ENCODE data around the gene TRIM26.
"Not testable (repeated sequence)": the region's sequence is repeated elsewhere in the genome, so short reads cannot be mapped to it uniquely, and the experiment has no call there.

The TRIM26 gene

DNA sequence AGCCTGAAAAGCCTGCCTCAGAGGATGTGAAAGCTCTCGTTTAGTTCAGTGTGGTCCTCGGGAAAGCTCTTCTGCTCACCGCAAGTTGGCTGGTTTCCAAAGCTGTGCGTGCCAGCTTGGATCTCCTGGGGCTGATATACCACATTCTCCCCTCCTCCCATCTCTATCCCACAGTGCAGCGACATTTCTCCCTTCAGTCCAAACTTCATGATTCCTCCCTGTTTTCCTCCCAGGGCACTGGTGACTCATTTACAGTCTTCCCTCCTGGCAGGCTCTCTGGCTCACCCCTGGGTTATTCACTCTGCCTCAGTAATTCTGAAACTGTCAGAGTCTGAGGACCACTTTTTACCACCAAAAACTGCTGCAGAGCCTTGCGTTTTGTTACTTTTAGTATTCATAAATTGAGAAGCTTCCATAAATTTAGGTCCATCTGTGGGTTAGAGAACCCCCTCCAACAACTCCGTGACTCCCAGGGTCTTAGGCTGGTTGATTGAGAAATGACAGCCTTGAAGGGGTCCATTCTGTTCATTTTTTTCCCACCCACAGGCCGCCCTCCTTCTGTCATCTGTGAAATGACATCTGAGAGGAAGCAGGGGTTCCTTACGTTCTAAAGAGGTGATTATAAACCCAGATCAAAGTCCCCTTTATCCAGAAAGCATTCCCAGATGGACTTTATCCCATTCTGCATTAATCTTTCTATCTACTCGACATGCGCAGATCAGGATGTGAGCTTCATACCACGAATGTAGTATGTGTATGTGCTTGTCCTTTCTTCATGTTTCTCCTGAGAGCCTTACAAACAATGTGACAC is 58.3 kb downstream of the TRIM26 start:
- no peak for DNase-seq (ENCODE audit: low read depth, low spot score)

DNA sequence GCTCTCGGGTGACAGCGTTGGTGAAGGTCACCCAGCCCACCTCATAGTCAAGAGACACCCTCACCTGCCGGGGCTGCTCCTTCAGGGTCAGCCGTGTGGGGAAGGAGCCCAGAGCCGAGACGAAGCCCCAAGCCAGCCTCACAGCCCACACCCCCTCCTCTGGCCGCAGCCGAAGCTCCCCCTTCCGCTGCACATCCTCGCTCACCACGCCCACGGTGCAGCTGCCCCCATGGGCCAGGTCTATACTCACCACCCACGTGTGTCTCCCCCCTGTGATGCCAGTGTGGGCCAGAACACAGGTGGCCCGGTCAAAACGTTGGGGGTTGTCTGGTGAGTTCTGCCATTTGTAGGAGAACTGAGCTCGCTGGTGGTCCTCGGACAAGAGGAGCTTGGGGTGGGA is 59.1 kb downstream of the TRIM26 start:
- DNase-seq (ENCODE audit: low read depth, low spot score): no peak

DNA sequence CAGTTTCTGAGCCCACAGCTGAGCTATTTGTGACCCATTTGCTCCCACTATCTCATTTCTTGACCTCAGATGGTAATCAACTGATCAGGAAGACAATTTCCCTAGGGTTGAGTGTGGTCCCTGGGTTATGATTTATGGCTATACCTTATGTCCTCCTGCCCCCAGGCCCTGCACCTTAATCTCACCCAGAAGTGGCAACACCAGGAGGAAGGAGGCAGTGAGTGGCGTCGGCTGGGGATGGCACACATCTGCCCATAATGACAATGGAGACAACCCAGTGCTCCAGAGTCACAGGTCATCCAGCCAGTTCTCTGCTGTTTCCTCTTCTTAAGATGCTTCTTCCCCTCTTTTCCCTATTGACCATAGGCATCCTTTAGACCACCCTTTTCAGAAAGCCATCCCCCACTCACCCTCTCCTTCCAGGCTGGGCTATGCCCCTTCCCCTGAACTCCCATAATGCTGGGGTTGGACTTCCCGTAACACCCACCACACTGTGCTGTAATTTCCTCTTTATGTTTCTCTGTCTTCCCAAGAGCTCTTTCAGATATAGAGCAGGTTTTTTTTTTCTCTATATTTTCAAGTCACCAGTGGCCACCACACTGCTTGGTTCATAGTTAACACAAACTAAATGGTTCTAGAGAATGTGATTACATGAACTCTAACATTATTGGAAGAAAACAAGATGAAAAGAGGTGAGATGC is 60.1 kb downstream of the TRIM26 start:
- DNase-seq (ENCODE audit: low read depth, low spot score): no peak

DNA sequence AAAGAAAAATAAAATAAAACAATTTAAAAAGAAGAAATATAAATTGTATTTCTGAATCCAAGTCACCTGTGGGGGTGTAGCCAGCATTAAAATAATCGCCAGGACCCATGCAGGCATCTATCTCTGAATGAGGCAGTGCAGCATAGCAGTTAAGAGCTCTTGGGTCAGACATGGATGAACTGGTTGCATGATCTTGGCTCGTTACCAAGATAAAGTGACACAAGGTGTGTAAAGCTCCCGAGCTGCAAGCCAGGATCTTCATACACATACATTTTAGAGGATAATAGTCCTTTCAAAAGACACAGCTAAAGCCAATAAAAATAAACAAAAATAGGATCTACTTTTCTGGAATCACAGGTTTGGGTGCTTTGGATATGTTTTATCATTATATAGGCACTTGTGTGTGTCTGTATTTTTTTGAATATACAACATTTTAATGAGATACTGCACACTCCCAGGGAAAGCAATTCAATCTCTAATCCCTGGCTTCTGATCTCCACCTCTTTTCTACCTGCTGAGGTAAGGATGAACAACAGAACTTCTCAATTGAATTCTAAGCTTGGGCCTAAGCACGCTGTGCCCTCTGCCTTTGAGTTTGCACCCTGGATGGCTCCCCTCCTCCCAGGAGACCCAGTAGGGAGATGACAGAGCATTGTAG is 61.1 kb downstream of the TRIM26 start:
- no peak for DNase-seq (ENCODE audit: low read depth, low spot score)

DNA sequence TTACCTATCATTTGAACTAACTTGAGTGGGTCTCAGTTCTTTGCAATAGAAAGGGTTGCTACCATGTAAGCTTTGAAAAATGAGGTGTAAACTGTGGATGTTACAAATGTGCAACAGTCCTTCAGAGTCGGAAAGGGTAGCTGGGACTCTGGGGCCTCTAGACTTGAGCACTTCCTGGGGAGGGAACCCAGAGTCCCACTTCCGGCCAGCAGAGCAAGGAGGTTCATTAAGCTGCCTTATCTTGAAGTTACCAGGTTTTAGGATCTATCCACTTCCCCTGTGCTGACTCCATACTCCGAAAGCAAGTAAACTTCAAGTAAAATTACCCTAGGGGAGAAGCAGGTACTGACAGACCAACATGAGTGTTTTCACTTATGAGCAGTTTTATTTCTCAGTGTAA is 61.6 kb downstream of the TRIM26 start:
- no peak for DNase-seq (ENCODE audit: low read depth, low spot score)

DNA sequence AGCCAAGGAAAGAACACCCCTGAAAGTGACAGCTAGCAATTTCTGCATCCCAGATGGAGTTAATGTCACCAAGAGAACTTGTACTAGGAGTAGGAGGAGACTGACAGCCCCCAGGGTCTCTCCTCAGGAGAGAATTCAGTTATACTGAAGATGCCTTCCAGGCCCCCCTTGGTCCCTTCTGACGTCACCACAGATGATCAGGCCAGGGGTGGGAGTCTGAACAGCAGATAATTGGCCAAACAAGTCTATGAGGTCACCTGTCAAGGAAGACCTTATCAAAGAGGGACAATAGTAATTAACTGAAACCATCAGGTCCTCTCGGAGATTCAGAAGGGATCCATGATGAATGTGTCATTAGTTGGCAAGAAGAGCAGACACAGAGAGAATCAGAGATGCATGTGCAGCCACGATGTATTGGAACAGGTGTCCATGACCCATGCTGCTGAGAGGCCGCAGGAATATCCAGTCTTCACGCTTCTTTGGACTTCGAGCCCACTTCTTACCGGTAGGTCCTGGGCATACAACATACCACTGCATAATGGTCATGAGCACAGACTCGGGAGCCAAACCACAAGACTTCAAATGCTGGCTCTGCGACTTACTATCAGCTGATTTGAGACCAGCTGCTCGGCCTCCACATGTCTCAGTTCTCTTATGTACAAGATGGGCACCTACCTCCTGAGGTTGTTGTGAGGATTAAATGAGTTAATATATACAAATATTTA is 62.4 kb downstream of the TRIM26 start:
- DNase-seq (ENCODE audit: low read depth, low spot score): no peak

DNA sequence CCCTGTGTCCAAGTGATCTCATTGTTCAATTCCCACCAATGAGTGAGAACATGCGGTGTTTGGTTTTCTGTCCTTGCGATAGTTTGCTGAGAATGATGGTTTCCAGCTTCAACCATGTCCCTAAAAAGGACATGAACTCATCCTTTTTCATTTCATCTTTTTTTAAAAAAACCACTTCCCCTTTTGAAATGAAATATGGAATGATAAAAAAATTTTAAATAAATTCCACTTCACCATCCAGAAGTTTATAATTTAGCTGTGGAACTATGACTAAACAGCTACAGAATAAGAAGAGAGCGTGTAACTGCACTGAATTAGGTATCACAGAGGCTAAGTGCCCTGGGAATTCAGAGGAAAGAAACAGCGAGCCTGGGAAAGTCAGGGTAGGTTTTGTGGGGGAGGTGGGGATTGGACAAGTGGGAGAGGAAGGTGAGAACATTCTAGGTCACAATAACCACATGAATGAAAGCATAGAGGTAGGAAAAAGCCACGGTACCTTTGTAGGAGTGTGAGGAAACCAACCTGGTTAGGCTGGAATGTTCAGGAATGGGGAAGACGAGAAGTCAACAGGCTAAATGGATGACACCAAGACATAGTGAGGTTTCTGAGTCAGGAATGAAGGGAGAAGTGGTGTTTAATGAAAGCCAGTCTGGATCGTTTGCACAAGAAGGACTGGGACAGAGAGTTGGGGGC is 63.2 kb downstream of the TRIM26 start:
- DNase-seq (ENCODE audit: low read depth, low spot score): no peak

DNA sequence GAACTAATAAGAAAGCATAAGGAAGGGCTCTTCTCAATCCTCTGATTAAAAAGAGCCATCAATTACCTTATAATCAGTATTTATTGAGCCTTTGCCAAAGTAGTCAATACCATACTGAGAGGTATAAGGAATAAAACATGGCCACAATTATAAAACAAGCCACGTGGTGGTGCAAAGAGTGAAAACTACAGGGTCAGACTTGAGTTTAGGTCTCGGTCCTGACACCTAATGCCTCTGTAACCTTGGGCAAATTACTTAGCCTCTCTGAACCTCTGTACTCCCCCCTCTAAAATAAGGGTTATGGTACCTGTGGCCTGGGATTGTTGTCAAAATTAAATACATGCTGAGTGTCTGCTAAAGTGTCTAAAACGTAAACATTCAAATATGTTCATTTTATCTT is 64.0 kb downstream of the TRIM26 start:
- DNase-seq (ENCODE audit: low read depth, low spot score): no peak

DNA sequence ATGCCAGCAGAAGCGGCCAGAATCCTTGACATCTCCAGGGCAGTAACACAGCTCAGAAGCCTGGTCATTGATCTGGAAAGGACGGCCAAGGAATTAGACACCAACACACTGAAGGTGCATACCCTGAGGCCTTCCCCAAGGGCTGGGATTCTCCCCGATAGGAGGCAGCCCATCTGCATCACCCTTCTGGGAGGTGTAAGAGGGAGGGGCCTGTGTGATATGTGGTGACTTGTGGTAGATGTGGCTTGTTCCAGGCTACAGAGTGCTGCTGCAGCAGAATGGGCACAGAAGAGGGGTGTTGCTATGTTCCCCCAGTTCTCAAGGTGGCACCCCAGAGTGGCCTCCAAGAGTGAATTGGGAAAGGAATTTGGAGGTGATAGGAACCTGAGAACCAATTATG is 66.1 kb downstream of the TRIM26 start:
- no peak for DNase-seq (ENCODE audit: low read depth, low spot score)

DNA sequence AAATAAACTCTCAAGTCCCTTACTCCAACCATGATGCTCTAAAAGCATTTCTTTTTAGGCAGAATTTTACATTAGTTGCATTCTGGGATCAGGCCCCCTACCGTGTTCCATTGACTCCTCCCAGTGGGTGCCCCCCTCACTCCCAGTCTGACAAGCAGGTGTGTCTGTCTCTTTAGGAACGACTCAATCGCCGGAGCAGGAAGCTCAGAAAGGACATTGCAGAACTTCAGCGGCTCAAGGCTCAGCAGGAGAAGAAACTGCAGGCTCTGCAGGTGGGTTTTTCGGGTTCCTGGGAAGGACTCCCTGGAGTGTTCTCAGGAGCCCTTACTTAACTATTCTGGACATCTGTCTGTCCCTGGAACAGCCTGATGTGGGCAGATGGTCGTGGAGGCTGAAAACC is 67.4 kb downstream of the TRIM26 start:
- DNase-seq (ENCODE audit: low read depth, low spot score): no peak

DNA sequence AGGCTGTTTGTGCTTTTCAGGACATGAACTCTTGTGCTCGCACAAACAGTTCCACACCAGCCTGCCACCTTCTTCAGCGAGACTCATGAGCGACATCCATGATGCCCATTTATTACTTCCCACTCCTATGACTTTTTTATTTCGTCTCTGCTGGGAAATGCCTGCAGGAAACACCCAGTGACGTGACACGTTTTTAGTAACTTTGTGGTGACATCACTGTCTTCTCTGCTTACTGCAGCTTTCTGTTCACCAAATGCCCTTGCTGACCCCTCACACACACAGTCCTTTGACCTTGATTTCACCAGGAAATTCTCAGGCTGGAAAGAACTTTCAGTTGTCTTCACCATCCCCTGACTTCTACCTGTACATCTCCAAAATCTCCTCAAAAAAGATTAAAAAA is 68.4 kb downstream of the TRIM26 start:
- DNase-seq (ENCODE audit: low read depth, low spot score): no peak

DNA sequence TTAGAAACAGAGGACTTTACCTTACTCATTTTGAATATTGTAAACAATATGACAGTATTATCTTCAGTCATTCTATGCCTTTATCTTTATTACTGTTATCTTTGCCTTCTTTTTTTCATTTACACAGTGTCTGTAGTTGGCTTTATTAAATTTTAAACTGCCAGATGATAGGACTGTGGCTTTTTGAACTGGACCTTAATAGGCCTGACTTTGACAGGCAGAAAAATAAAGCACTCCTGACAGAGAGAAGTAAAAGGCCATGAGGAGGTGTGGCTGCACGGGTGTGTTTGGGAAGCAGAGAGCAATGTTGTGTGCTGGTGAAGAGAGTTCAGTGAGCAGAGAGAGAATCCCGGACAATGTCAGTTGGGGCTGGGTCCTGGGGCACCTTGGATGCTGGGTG is 69.4 kb downstream of the TRIM26 start:
- no peak for DNase-seq (ENCODE audit: low read depth, low spot score)

DNA sequence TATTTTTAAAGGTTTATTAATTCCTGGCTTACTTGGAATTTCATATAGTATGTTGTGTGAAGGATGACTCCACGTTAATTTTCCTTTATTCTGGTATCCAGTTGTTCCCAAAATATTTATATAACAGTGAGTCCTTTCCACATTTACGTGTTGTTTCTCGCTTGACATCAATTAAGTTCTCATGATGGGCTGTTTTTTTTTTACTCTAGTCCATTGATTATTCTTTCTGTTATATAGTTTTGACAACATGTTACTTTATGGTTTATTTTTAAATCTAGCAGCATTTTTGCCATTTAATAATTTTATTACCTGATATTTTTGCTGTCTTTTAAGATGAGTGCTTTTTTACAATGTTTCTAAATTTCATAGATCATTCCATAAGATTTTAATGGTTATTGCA is 70.5 kb downstream of the TRIM26 start:
- no peak for DNase-seq (ENCODE audit: low read depth, low spot score)

DNA sequence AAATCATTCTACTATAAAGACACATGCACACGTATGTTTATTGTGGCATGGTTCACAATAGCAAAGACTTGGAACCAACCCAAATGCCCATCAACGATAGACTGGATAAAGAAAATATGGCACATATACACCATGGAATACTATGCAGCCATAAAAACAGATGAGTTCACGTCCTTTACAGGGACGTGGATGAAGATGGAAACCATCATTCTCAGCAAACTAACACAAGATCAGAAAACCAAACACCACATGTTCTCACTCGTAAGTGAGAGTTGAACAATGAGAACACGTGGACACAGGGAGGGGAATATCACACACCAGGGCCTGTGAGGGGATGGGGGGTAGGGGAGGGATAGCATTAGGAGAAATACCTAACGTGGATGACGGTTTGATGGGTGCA is 73.0 kb downstream of the TRIM26 start:
- DNase-seq (ENCODE audit: low read depth, low spot score): not testable (repeated sequence)

DNA sequence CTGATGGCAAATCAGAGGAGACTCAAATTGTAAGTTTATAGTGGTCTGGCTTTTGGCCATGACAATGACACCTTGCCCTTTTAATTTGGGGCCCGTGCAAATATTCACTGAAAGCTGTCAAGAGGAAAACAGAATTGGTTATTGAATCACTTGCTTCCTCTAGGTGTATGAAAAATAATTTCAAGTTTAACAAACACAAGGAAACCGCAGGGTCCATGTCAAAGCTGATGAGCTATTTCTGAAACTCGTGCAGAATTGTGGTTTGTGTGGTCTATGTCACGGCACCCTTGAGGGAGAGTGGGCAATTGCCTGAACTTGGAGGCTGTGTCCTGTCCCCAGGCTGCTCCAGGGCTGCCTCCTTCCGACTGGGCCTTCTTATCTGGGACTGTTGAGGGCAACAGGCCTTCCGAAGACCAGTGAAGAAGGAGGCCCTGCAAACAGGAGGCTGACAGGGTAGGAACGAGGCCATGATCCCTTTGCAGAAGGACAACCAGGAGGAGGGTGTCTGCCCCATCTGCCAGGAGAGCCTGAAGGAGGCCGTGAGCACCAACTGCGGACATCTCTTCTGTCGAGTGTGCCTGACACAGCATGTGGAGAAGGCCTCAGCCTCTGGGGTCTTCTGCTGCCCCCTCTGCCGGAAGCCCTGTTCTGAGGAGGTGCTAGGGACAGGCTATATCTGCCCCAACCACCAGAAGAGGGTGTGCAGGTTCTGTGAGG is 76.5 kb downstream of the TRIM26 start:
- DNase-seq (ENCODE audit: low read depth, low spot score): no peak

DNA sequence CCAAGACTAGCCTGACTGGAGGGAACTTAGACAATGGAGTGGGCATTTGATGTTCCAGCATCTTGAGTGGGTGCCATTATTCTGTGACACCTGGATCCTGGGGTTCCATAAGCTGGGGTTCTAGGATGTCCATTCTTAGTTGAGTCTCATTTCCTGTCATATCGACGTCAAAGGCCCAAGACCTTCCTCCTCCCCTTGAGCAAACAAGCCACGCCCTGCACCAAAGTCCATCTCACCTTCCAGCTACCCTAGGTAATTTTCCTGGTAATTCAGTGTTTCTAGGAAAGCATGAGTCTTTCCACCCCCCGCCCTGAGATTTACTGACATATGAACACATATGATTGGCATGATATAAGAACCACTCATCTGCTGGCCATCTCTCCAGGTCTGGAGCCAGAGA is 77.4 kb downstream of the TRIM26 start, which contains the start of gene TRIM40:
Gene TRIM40 (plus strand): TSS at position 384 of the 400 bp plus-strand sequence. CDS start 897 bp downstream, outside the sequence.
- DNase-seq (ENCODE audit: low read depth, low spot score): no peak

DNA sequence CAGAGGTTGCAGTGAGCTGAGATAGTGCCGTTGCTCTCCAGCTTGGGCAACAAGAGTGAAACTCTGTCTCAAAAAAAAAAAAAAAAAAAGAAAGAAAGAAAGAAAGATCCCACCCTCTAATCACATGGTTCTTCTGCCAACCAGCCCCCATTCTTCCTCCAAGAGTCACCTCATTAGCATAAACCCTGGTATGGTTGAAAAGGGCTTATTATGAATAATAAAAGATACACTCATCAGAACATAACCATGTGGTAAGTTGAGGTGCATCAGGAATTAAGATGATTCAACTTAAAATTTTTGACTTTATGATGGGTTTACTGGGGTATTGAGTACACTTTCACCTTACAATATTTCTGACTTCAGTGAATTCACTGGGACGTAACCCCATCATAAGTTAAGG is 78.1 kb downstream of the TRIM26 start:
- no peak for DNase-seq (ENCODE audit: low read depth, low spot score)

Measured in smooth muscle cell of the brain vasculature (primary cell).